Measurements from ENCODE around the gene LGALS8.
A peak's percentile ranks its signal among the peaks of the same experiment; 100 is the strongest.

The LGALS8 gene

DNA sequence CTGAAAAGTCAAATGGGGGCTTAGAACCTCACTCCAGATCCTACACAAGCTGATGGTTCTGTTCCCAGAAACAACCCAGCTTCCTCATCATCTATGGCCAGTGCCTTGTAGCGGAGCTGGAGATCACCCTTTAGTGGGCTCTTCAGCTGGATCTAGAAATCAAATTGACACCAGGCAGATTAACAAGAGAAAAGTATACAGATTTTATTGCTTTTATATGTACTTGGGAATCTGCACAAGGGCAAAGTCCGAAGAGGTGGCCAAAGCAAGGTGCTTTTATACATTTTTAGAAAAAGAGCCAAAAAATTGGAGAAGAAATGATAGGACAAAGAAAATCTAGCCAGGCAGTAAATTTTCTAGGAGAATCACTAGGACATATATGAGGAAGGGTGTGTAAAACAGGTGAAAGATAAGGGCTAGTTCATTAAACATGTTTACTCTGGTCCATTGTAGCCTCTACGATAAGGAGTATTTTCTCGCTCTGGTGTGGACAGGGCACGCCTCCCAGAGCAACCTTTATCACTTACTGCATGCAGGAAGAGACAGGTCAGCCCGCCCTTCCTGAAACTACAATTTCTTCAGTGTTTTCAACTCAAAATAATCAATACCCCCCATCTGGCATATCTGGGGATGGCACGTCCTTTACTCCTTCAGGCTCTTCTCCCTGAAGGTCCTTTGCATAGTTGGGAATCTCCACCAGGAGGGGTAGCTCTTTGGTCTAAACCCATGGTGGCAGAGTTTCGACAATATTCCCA is 14.0 kb upstream of the LGALS8 start:
- no peak for DNase-seq

DNA sequence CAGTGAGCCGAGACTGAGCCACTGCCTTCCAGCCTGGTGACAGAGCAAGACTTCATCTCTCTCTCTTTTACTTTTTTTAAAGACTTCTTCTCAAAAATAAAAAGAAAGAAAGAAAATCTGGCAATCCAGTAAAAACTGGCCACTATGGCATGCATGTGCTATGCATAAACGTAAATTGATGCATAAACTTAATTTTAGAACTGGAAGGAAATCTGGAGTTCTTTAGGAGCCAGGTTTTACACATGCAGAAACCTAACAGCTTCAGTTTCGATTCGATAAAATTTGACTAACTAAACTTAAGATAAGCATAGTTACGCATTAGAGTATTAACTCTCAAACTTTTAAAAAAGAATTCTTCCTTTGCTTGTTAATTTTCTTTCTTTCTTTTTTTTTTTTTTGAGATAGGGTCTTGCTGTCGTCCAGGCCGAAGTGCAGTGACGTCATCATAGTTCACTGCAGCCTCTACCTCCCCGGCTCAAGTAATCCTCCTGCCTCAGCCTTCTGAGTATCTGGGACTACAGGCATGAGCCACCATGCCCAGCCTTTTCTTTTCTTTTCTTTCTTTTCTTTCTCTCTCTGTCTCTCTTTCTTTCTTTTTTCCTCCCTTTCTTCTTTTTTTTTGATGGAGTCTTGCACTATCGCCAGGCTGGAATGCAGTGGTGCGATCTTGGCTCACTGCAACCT is 11.9 kb upstream of the LGALS8 start:
- DNase-seq = no peak

DNA sequence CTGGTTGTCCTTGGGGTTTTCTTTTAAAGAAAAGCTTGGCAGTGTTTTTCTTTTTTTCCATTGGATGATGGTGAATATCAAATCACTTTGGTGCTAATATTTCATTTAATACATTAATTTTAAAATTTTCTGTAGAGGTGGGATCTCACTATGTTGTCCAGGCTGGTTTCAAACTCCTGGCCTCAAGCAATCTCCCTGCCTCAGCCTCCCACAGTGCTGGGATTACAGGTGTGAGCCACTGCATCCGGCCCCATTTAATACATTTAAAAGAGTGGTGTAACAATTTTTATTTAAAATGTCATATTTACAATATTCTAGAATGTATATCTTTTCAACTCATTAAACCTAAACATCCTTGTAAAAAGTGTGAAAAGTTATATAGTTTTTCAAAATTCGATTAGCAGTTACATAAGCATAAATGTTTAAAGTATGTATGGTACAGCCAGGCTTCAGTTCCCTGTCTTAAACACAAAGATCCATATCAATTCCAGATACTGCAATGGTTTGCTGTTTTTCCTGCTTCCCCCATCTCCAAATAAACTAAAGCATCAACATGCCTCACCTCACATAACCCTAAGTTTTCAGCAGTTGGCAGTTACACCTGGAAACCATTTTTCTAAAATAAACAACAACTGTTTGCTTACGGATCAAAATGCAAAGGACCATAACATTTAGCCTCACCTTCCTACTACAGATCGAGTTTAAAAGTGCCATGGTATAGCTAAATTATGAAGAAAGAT is 8.9 kb upstream of the LGALS8 start:
- no peak for DNase-seq

DNA sequence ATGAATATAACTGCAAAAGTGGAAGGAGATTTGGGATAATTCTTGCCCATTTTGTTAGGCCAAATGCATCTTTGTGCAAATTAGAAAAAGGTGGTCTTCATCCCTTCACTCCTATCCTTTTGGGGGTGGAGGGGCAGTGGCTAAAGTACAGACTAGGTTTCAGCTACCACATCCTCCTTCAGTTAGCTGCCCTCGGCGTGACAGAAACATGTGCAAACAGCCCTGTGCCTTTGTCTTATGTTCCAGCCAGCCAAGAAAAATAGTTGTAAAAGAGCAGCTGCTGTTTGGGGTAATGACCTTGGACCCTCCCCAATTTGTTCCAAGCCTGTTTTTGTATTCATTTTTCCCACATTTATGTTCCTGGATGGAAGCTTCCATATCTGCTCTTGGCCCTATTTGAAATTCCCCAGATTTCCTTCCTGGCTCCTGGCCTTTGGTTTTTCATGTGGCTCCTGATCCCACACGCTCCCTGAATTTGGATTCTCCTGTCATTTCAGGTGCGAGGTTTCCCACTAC is 8.3 kb upstream of the LGALS8 start:
- no peak for DNase-seq

DNA sequence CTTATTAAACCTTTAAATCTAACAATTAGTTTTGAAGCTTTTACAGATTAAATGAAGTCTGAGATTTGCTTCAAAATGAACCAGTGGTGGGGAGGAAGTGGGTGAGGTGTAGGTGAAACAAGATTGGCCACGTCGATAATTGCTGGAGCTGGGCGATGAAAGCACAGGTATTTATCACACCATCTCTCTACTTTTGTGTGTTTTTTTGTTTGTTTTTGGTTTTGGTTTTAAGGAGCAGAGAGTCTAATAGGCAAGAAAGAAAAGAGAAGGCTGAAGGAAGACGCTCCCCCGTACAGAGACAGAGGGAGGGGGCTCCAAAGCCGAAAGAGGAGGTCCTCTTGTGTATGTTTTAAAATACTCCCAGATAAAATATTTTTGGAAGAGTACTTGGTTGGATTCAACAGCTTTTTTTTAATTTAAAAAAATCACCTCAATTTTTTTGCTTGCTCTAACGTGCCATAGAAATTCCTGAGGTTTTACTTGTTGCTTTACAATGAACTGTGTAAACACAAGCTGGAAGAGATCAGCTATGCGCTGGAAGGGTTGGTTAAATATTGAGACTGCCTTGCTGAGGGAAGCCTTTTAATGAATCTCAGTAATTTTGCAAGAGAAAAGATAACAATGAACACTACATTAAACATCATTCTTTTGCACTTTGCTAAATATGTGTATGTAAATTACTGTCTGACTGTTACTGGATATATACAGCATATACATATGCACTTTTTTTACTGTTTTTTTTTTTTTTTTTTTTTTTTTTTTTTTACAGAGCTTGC is 6.7 kb upstream of the LGALS8 start:
- no peak for DNase-seq

DNA sequence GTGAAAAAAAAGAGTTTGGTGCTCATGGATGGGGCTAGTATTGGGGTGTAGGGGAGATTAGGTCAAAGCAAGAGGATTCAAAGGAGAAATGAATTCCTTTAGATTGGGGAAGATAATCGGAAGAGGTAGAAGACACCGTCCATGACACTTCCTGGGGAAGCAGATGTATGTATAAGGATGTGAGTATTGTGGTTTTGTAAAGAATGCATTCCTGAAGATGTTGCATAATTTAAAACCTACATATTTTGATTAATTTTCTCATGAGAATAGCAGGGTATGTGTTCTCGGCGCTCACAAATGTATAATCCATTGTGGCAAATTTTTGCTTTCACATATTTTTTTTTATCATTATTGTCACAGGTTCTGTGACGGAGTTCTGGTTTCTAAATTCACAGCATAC is 5.5 kb upstream of the LGALS8 start:
- peak in 2 of 4 experiments; percentile 8 to 28 for DNase-seq

DNA sequence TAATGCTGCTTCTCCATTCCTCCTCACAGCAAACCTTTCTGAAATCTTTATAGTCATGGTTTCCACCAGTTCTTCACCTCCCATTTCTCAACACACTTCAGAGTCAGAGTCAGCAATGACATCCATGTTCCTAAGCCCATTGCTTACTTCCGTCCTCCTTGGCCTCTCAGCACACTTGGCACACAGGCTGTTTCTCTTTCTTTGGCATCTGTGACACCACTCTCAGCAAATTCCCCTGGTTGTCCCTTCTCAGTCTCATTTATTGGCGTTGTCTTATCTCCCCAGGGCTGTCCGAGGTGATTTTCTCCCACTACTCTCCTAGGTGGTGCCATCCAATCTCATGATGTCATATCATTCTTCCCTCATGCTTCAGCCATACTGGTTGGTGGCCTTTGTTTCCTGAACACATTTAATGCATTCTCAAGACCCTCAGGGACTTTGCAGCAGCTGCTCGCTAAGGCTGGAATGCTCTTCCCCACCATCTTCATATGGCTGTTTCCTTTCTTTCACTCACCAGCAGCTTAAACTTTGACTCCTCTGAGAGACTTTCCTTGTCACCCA is 3.3 kb upstream of the LGALS8 start:
- no peak for DNase-seq

DNA sequence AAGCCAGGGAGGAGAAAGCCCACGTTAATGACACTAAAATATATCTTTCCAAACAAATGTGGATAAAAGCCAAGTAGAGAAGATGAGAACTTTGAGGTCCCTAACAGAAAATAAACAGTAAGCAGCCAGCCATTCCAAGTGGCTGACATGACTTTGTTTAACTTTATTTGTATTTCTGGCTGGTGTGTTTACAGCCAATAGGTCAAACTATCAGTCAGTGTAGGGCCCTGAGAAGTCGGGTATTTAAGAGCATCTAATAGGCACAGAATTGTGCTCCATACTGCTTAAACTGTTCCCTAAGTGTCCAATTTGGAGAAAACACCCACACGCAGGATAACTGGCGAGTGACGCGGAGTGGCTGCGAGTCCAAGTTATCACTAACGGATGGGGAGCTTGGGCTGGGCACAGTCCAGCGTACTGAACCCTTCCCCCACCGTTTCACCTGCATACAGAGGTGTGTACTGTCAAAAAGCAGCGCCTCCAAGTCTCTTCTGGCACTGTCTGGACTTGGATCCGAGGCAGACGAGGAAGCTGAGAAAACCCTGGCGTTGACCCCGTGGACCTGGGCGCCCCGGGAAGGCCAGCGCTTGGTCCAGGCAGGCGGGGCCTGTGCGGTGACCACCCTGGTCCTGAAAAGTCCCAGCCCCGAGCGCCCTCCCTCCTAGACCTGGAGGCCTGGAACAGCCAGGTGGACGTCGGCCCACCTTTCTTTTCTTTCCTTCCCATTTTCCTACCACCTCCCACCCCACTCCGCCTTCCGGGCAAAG is 662 bp upstream of the LGALS8 start:
- peak in 2 of 4 experiments; percentile 31 to 36 for DNase-seq

DNA sequence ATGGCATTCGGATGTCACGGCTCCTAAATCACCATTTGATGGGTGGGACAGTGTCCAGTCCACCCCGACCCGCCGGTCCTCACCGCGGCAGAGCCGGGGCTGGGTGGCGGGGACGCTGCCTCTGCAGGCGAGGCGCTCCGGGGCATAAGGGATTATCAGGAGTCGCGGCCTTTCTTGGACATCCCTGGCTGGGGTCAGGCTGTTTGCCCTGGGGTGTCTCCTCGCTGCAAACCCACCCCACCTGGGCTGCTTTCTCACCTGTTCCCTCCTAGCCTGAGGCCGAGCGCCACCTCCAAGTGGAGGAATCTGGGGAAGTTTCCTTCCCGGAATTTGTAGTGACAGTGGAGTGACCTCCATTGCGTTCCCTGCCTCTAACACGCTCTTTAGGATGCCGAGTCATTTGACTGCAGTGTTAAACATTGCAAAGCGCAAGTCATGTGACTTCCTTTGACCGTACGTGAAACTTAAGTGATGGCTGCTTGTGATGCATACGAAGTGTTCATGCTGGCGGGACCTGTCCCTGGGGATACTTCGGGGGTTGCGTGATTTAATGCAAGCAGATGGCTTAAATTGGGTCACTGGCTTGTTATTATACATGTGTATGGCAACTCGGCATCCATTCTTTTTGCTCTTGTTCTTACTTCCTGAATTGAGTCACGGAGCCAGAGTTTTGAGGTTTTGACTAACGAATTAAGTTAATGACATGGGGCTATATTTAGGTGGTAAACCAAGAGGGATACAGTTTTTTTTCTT is 536 bp downstream of the LGALS8 start:
- peak; percentile 79 to 90 (median 85) for DNase-seq

DNA sequence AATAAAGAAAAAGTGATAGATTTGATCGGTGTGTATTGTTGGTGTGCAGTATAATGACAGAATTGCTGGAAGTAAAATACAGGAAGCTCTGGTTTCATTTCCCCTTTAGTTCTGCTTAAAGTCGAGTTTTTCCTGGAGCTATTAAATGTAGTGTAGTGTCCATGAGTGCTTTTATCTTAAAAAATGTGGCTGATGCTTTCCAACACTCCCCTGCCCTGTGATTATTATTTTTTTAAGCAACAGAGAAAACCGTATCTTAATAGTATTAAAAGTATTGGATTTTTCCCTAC is 1.1 kb downstream of the LGALS8 start:
- peak in 3 of 4 experiments; percentile 40 to 82 (median 78) for DNase-seq

DNA sequence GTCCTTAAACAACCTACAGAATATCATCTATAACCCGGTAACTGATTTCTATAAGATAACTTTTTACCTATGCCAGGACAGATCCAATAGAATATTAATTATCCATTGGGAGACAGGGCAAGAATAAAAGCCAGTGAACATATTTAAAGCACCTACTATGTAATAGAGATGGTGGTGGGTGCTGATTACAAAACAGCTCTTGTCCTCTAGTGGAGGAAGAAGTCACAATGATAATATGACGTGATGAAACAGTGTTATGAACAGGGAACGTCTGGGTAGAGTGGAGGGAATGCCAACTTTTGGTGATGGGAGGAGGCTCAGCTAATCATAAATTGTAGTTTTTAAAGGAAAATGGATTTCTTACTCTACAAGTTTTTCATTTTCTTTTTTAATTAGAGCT is 2.3 kb downstream of the LGALS8 start:
- no peak for DNase-seq

DNA sequence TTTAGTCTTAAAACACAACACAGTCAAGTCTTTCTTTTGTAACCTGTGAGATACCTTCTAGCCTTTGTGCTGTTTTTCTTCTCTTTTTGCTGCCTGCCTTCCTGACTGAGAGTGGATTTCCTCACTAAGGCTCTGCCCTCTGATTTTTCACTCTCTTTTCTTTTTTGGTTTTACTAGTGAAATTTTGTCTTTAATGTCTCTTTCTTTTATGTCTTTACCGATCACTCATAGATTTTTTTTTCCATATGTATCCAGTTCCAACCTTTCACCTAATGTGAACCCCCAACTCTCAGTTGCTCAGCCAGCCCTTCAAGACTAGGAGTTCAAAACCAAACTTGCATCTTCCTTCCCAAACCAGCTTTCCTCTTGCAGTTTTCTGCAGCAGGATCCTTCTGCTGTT is 6.5 kb downstream of the LGALS8 start:
- DNase-seq = no peak

DNA sequence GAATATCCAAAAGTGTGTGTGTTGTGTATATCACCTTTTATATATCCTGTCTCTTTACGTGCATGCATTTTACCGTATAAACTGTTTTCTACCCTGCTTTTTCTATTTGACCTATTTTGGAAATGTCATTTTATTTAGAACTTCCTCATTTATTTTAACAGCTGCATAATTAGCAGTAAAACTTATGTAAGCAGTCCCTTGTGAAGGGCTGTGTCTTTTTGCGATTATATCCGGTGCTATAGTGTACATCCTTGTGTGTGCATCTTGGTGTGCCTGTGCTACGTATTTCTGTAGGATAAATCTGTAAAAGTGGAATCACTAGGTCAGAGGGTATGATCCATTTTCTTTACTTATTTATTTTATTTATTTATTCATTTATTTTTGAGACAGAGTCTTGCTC is 7.2 kb downstream of the LGALS8 start:
- DNase-seq = peak in 3 of 4 experiments; percentile 5 to 47 (median 36)

DNA sequence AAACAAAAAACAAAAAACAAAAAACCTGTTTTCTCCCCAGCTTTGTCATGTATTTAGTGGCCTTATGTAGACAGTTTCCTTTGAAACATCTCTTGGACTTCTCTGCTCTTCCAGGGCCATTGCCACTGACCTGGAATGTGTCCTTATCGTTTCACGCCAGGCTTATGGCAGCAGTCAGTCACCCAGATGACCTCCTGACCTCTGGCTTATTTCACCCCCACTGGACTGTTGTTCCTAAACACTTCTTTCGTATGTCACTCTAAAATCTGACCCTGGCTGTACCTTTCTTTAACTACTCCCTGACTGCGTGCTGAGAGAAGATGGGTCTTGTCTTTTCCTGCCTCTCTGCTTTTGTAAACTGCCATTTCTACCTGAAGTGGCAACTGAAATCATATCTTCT is 9.1 kb downstream of the LGALS8 start:
- no peak for DNase-seq

DNA sequence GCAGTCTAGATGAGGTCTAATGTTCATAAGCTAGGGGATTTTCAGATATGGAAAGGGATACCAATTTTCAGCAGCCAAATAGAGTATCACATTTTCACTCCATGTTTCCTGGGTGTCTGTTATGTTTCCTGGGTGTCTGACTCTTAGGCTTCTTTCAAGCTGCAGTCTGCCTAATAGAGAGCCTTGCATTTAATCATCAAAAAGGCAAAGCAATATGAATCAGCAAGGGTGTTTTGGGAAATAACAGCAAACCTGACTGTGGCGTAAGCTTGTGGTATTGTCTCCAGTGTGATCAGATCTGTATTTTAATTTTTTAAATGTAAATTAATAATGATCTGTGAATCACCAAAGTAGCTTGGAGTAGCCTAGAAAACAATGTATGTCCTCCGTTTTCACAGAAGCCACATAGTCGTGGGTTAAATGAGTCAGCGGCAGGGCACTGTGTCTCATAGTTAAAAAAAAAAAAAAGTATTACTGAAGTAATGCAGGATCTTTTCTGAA is 10.4 kb downstream of the LGALS8 start:
- DNase-seq = peak in 3 of 4 experiments; percentile 10 to 27 (median 13)

DNA sequence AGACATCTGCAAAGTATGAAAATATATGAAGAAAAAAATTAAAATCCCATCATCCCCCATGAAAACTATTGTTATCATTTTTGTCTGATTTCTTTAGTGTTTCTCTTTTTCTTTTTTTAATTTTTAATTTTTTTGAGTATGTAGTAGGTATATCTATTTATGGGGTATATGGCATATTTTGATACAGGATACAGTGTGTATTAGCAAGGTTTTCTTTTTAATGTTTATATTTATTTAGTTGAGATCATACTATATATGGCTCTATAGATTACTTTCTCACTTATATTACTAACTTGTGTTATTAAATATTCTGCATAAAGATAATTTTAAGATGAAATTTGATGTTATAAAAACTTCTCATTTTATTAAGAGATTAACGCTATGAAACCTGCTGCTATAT is 11.4 kb downstream of the LGALS8 start:
- DNase-seq = no peak

DNA sequence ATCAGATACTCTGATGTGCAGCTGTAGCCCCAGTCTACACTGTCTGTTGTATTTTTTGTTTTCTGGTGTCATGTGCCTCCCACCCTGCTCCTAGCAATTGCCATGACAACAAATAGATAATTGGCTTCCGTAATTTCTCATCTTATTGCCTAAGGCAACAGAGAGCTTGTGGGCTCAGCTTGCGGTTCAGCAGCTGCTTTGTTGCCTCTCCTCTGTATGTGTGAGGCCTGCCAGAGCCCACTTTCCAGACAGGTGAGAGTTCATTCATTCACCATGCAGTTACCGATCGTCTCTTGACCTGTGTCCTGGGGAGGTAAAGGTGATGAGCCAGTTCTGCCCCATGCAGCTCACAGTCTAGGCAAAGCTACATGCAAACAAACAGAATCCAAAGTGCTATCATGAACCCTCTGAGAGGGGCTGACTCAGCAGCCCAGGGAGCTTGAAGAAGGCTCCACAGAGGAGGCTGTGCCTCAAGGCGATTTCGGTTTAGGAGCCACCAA is 11.9 kb downstream of the LGALS8 start:
- DNase-seq = no peak

DNA sequence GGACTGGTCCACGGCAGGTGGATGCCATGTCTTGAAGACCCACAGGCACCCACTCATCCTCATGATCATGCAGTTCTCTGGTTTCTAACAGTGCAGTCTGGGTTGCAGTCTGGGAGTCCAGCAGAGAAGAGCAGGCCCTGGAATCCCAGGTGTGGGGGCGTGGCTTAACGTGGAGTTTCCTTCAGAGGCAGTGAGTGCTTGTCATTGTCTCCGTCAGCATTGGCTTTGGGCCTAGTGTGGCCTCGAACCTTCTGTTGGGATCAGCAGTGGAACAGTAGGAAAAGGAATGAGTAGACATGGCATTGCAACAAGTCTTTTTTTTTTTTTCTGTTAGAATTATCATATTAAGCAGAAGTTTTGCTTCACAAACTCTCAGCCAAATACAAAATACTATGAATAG is 12.8 kb downstream of the LGALS8 start:
- no peak for DNase-seq

DNA sequence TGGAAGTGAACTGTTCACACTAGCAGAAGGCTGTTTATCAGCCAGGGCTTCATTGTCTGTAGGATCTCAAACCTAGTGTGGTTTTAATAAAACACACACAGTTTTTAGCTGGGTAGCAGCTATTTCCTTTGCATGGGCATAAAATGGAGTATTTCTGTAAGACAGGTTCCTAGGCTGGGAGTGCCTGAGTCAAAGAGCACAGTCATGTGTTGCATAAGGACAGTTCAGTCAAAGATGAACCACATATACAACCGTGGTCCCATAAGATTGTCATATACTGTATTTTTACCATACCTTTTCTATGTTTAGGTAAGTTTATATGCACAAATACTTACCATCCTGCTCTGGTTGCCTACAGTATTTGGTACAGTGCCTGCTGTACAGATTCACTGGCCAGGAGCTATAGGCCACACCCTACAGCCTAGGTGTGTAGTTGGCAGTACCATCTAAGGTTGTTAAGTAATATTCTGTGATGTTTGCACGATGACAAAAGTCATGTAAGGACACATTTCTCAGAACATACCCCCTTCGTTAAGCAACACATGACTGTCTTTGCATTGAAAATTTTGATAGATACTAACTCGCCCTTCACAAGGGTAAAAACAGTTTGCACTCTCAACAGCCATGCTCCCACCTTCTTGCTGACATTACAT is 17.2 kb downstream of the LGALS8 start:
- DNase-seq = no peak

DNA sequence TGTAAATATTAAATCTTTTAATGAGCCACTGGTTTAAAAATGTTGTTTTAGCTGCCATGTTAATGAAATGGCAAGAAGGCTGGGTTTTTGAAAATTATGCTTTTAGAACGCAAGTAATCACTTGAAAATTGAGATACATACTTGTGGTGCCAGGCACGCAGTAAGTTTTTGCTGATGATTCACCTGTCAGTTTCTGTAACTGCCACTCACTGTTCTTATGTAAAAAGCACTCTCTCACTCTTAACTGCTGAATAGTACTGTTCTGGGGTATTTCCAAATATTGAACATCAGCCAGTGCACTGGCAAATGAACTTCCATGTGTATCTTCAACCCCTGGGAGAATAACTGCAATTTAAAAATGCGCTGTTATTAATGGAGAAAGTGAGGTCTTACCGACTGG is 17.9 kb downstream of the LGALS8 start:
- DNase-seq = no peak
